Limb (tissue), 2 donors: ENCODE data around the gene FAAP100.

Experiments used
- DNase-seq, 2 donors: peaks; one replicate each; pipeline ENCODE4 v3.0.0-alpha.2; 2016; ENCODE audit errors: extremely low spot score in 2 of 2

FAAP100 gene

DNA sequence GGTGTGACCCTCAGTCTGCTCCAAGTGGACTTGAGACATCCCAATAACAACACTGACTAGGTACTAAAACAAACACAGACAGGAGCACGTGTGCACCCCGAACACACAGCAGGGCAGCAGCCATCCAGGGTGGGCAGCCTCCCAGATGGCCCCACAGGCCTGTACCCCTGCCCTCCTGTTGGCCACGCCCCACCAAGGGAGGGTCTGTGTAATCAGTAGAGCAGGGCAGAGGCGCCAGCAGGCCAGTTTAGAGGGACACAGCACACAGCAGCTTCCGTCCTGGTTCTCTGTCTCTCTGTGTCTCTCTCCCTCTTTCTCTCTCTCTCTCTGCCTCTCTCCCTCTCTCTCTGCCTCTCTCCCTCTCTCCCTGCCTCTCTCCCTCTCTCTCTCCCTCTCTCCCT lies 61.0 kb downstream of the FAAP100 start:
- DNase-seq = no peak

DNA sequence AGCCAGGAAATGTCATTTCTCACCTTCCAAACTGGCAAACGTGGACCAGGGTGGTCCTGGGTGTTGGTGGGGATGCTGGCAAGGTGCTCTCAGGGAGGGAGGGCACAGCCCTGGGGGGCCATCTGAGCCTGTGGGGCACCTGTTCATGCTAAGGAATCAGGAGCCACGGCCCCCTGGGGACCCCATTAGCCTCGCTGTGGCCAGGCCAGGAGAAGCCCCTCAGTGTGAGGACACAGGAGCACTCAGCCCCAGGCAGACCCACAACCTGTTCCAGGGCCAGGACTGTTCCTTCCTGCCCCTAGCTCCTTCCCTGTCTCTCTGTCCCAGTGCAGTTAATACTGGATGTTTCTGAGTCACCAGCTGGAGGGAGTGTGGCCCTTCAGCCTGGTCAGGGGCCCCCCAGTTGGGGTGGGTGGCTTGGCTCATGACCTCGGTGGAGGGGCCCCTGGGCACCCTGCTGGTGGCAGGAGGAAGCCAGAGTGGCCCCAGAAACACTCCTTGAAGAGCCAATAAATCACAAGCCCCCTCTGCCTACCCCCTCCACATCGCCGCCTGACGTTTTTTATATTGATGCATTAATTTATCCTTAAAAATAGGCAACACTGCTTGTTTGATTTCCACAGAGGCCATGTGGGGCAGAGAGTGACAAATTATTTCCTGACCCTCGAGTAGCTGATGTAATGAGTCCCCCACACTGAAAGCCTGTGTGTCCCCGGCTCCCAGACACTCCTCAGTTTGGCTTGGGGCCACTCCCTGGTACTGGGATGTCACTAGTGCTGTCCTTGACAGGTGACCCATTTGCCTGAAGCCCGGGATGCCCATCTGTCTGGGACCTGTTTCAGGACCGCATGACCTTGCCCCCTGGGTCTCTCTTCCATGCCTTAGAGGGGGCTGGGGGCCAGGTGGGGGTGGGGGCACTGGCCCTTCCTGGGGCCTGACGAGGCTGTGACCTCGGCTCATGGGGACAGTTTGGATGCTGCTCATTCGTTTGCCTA lies 61.9 kb downstream of the FAAP100 start:
- DNase-seq = peak in 1 of 2 donors; percentile 39
